Activated naive CD4-positive, alpha-beta T cell treated with anti-CD3 and anti-CD28 coated beads, Interleukin-2, amount 10 ng/mL, durations not matched to agents 7 days and 5 days (primary cell): Measurements from ENCODE around the gene RCL1.
"Not testable (repeated sequence)": the region's sequence is repeated elsewhere in the genome, so short reads cannot be mapped to it uniquely, and the experiment has no call there.

Experiments
- CTCF ChIA-PET: fragments of 350-600 bp; sonication (Branson Sonifier 250); formaldehyde crosslinking; loops from one replicate; lab custom pipeline; 2021; ENCODE audit warnings: antibody characterized with exemption; lab: Charles Lee
- DNase-seq: peaks from one replicate; pipeline ENCODE4 v3.0.0-alpha.2; 2020
- H3K27ac Mint-ChIP-seq: one replicate; pipeline ENCODE4 v1.8.0; 2021; ENCODE audit warnings: mild to moderate bottlenecking, moderate library complexity, mixed read lengths
- H3K27me3 Mint-ChIP-seq: one replicate; pipeline ENCODE4 v1.8.0; 2021; ENCODE audit warnings: mild to moderate bottlenecking, mixed read lengths
- H3K36me3 Mint-ChIP-seq: one replicate; pipeline ENCODE4 v1.8.0; 2021; ENCODE audit warnings: mixed read lengths
- H3K4me1 Mint-ChIP-seq: one replicate; pipeline ENCODE4 v1.8.0; 2021; ENCODE audit warnings: mixed read lengths
- H3K4me3 Mint-ChIP-seq: one replicate; pipeline ENCODE4 v1.8.0; 2021; ENCODE audit warnings: mild to moderate bottlenecking, moderate library complexity, mixed read lengths
- H3K9me3 Mint-ChIP-seq: one replicate; pipeline ENCODE4 v1.8.0; 2021; ENCODE audit warnings: mixed read lengths

Gene RCL1

GRCh38 chr9:4793459-4794395 lies 983 bp downstream of the RCL1 start:
- Mint-ChIP-seq H3K9me3 (no peaks in the 10 kb centered on the region), H3K4me1 (peaks cover 51% of the 10 kb centered on the region), H3K36me3 (peaks cover 5% of the 10 kb centered on the region), H3K27me3 (peaks cover 2% of the 10 kb centered on the region), H3K4me3 (peak overlapping the region; percentile 89), H3K27ac (peak overlapping the region; percentile 92)
- CTCF ChIA-PET = interaction anchor here (0.7 to 3.1 kb wide), 10 partner anchors 11 to 195 kb away, joined by 3 to 12 read pairs (median 4); partner anchors contain the start of gene JAK2
- no peak for DNase-seq

- Mint-ChIP-seq H3K4me3 (peak overlapping the region; percentile 89), H3K9me3 (no peaks in the 10 kb centered on the region), H3K36me3 (peaks cover 5% of the 10 kb centered on the region), H3K27me3 (no peaks in the 10 kb centered on the region), H3K4me1 (peaks cover 60% of the 10 kb centered on the region), H3K27ac (no peak overlapping the region)
- no peak for DNase-seq
- CTCF ChIA-PET = interaction anchor here (0.7 to 3.1 kb wide), 6 partner anchors 35 to 194 kb away, joined by 3 to 12 read pairs (median 4); partner anchors contain the start of gene JAK2
Measured at GRCh38 chr9:4794691-4795090, 1.9 kb downstream of the RCL1 start.

GRCh38 chr9:4795108-4795507 lies 2.4 kb downstream of the RCL1 start:
- peaks cover 63% of the 10 kb centered on the region for H3K4me1 Mint-ChIP-seq
- H3K9me3 Mint-ChIP-seq, H3K4me3 Mint-ChIP-seq, H3K36me3 Mint-ChIP-seq, DNase-seq, H3K27ac Mint-ChIP-seq, H3K27me3 Mint-ChIP-seq: not testable (repeated sequence)
- CTCF ChIA-PET = interaction anchor here (0.8 to 1.1 kb wide), 2 partner anchors 28 to 193 kb away, joined by 3 to 4 read pairs; no protein-coding TSS in a partner anchor

GRCh38 chr9:4796530-4796929 lies 3.8 kb downstream of the RCL1 start:
- Mint-ChIP-seq H3K4me3 (no peak overlapping the region), H3K9me3 (no peaks in the 10 kb centered on the region), H3K27me3 (no peaks in the 10 kb centered on the region), H3K4me1 (peaks cover 57% of the 10 kb centered on the region), H3K36me3 (peaks cover 5% of the 10 kb centered on the region), H3K27ac (no peak overlapping the region)
- DNase-seq = no peak
- CTCF ChIA-PET = interaction anchor here (0.6 to 2.2 kb wide), 6 partner anchors 9 to 190 kb away, joined by 3 to 7 read pairs (median 4); no protein-coding TSS in a partner anchor

- peaks cover 51% of the 10 kb centered on the region for H3K4me1 Mint-ChIP-seq
- no peak overlapping the region for H3K4me3 Mint-ChIP-seq
- CTCF ChIA-PET = interaction anchor here (0.9 to 2.2 kb wide), 6 partner anchors 8 to 189 kb away, joined by 3 to 7 read pairs (median 4); no protein-coding TSS in a partner anchor
- H3K27ac Mint-ChIP-seq = no peak overlapping the region
- no peaks in the 10 kb centered on the region for H3K9me3 Mint-ChIP-seq
- H3K27me3 Mint-ChIP-seq = no peaks in the 10 kb centered on the region
- peaks cover 5% of the 10 kb centered on the region for H3K36me3 Mint-ChIP-seq
- DNase-seq = no peak
Measured at GRCh38 chr9:4796988-4797853, 4.5 kb downstream of the RCL1 start.

- Mint-ChIP-seq H3K4me1 (peaks cover 50% of the 10 kb centered on the region), H3K27me3 (no peaks in the 10 kb centered on the region), H3K4me3 (no peak overlapping the region), H3K36me3 (peaks cover 5% of the 10 kb centered on the region), H3K27ac (no peak overlapping the region), H3K9me3 (no peaks in the 10 kb centered on the region)
- CTCF ChIA-PET = interaction anchor here (0.9 to 2.2 kb wide), 3 partner anchors 11 to 126 kb away, joined by 4 to 7 read pairs (median 4); no protein-coding TSS in a partner anchor
- no peak for DNase-seq
Measured at GRCh38 chr9:4797854-4798150, 5.1 kb downstream of the RCL1 start.

- H3K9me3 Mint-ChIP-seq = peaks cover 2% of the 10 kb centered on the region
- peaks cover 12% of the 10 kb centered on the region for H3K36me3 Mint-ChIP-seq
- no peak overlapping the region for H3K4me3 Mint-ChIP-seq
- CTCF ChIA-PET = interaction anchor here (1.8 to 2.2 kb wide), 2 partner anchors 10 to 126 kb away, joined by 4 to 7 read pairs; no protein-coding TSS in a partner anchor
- H3K4me1 Mint-ChIP-seq = peaks cover 50% of the 10 kb centered on the region
- no peak for DNase-seq
- no peaks in the 10 kb centered on the region for H3K27me3 Mint-ChIP-seq
- H3K27ac Mint-ChIP-seq = no peak overlapping the region
Measured at GRCh38 chr9:4798281-4799032, 5.7 kb downstream of the RCL1 start.

- CTCF ChIA-PET = no interaction called here
- peaks cover 17% of the 10 kb centered on the region for H3K36me3 Mint-ChIP-seq
- no peaks in the 10 kb centered on the region for H3K27me3 Mint-ChIP-seq
- peaks cover 7% of the 10 kb centered on the region for H3K9me3 Mint-ChIP-seq
- no peak overlapping the region for H3K27ac Mint-ChIP-seq
- H3K4me1 Mint-ChIP-seq = peaks cover 45% of the 10 kb centered on the region
- no peak for DNase-seq
- no peak overlapping the region for H3K4me3 Mint-ChIP-seq
Measured at GRCh38 chr9:4799033-4799430, 6.3 kb downstream of the RCL1 start.

GRCh38 chr9:4799775-4800174 lies 7.0 kb downstream of the RCL1 start:
- no peak overlapping the region for H3K27ac Mint-ChIP-seq
- DNase-seq = no peak
- peaks cover 8% of the 10 kb centered on the region for H3K9me3 Mint-ChIP-seq
- CTCF ChIA-PET = no interaction called here
- H3K4me1 Mint-ChIP-seq = peaks cover 37% of the 10 kb centered on the region
- H3K4me3 Mint-ChIP-seq = no peak overlapping the region
- H3K27me3 Mint-ChIP-seq = no peaks in the 10 kb centered on the region
- H3K36me3 Mint-ChIP-seq = peaks cover 20% of the 10 kb centered on the region

- H3K27ac Mint-ChIP-seq = no peak overlapping the region
- DNase-seq = no peak
Measured at GRCh38 chr9:4801156-4801555, 8.4 kb downstream of the RCL1 start.

GRCh38 chr9:4803670-4804530 lies 11.2 kb downstream of the RCL1 start:
- peaks cover 34% of the 10 kb centered on the region for H3K9me3 Mint-ChIP-seq
- CTCF ChIA-PET = no interaction called here
- H3K36me3 Mint-ChIP-seq = peaks cover 45% of the 10 kb centered on the region
- H3K4me1 Mint-ChIP-seq = peaks cover 15% of the 10 kb centered on the region
- DNase-seq = no peak
- H3K4me3 Mint-ChIP-seq = no peak overlapping the region
- no peak overlapping the region for H3K27ac Mint-ChIP-seq
- no peaks in the 10 kb centered on the region for H3K27me3 Mint-ChIP-seq

More at GRCh38 chr9:4801156-4801555, 8.4 kb downstream of the RCL1 start:
- Mint-ChIP-seq H3K4me3 (no peak overlapping the region), H3K27me3 (no peaks in the 10 kb centered on the region), H3K9me3 (peaks cover 21% of the 10 kb centered on the region), H3K4me1 (peaks cover 27% of the 10 kb centered on the region), H3K36me3 (peaks cover 28% of the 10 kb centered on the region)
- CTCF ChIA-PET = no interaction called here

- no peak overlapping the region for H3K4me3 Mint-ChIP-seq
- H3K9me3 Mint-ChIP-seq = peaks cover 34% of the 10 kb centered on the region
- DNase-seq = no peak
- H3K36me3 Mint-ChIP-seq = peaks cover 45% of the 10 kb centered on the region
- CTCF ChIA-PET = no interaction called here
- no peaks in the 10 kb centered on the region for H3K27me3 Mint-ChIP-seq
- H3K27ac Mint-ChIP-seq = no peak overlapping the region
- H3K4me1 Mint-ChIP-seq = peaks cover 11% of the 10 kb centered on the region
Measured at GRCh38 chr9:4804531-4805016, 11.8 kb downstream of the RCL1 start.
